Esophagus (tissue), 2 donors: ENCODE measurements around the gene STRIP2. TPM values are rescaled to one million over a fixed set of nuclear protein-coding genes. Genes with fewer than 3 reads are reported as not detected.
"Not testable (repeated sequence)": the region's sequence is repeated elsewhere in the genome, so short reads cannot be mapped to it uniquely, and the experiment has no call there.

ENCODE experiments used
- H3K27ac ChIP-seq, 2 donors: one replicate each; pipeline ENCODE4 v1.5.1; 2013; ENCODE audit warnings: low read depth in 2 of 2, mild to moderate bottlenecking in 2 of 2, inconsistent platforms in 1 of 2, low read length in 1 of 2, moderate library complexity in 1 of 2
- H3K27me3 ChIP-seq, 2 donors: one replicate each; pipeline ENCODE4 v1.6.1; 2013; ENCODE audit warnings: low read length in 2 of 2, control low read depth in 1 of 2, mild to moderate bottlenecking in 1 of 2; ENCODE audit not compliant: insufficient read depth in 2 of 2, control insufficient read depth in 1 of 2
- H3K36me3 ChIP-seq, 2 donors: one replicate each; pipeline ENCODE4 v1.6.1; 2013; ENCODE audit warnings: low read length in 1 of 2; ENCODE audit not compliant: control insufficient read depth in 2 of 2, insufficient read depth in 2 of 2
- H3K4me1 ChIP-seq, 2 donors: one replicate each; pipeline ENCODE4 v1.6.1; 2013; ENCODE audit warnings: low read length in 1 of 2; ENCODE audit not compliant: control insufficient read depth in 2 of 2, insufficient read depth in 2 of 2
- H3K4me3 ChIP-seq, 2 donors: one replicate each; pipeline ENCODE4 v1.5.1; 2013; ENCODE audit warnings: low read length in 2 of 2, mild to moderate bottlenecking in 2 of 2, low read depth in 1 of 2, moderate library complexity in 1 of 2
- H3K9me3 ChIP-seq, 2 donors: one replicate each; pipeline ENCODE4 v1.6.1; 2013; ENCODE audit warnings: mild to moderate bottlenecking in 2 of 2, low read depth in 1 of 2, low read length in 1 of 2, moderate library complexity in 1 of 2; ENCODE audit not compliant: control insufficient read depth in 2 of 2, insufficient read depth in 1 of 2
- WGBS, 2 donors: extraction: QIAGEN DNeasy Blood & Tissue Kit; methylation state at CpG; one replicate each; pipeline ENCODE4 v1.1.7; 2013; 5-methylcytosine and 5-hydroxymethylcytosine counted together
- polyA plus RNA-seq, 2 donors: library from polyadenylated mRNA; stranded (reverse); fragments of 200-250 nt; gene quantifications; one replicate each; pipeline ENCODE4 v1.2.3, GENCODE V29; 2013
- donor health status: healthy with polysubstance abuse.
- donor health status: Bipolar disorder and iron deficiency.

Gene STRIP2
- polyA plus RNA-seq, 2 donors, result 0.78 to 1.0 TPM

DNA sequence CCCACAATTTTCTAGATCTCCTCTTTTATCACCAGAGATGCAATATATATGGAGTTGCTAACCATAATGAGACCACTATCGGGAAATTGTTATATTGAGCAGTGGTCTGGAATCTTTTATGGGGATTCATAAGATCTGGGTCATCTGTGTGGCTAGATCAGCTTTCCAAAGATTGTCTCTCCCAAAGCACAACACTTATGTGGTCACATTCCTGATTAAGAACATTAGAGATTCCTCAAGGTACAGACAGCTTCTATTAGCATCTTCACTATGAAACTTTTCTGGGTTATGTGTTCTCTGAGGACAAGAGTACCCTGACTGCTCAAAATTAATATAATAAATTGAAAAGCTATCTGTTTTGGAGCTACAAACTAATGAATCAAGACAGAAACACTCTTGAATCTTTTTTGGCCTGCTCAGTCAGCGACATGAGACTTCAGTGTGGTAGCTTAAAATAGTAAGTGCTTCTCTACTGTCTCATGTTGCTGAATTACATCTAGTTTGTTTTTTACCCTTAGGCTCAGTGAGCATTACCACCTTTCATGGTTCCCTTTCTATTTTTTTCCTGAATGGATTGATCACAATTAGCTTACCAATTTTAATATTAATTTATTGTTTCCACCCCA is 42.6 kb upstream of the STRIP2 start:
- H3K27me3 ChIP-seq, result no peaks in the 10 kb centered on the region
- no peaks in the 10 kb centered on the region for H3K36me3 ChIP-seq
- 92 to 95% methylated on average over 2 of the region's 2 CpGs for WGBS, 2 donors
- H3K4me3 ChIP-seq, result no peak overlapping the region
- H3K9me3 ChIP-seq, result no peaks in the 10 kb centered on the region
- no peaks in the 10 kb centered on the region for H3K4me1 ChIP-seq
- no peak overlapping the region for H3K27ac ChIP-seq

DNA sequence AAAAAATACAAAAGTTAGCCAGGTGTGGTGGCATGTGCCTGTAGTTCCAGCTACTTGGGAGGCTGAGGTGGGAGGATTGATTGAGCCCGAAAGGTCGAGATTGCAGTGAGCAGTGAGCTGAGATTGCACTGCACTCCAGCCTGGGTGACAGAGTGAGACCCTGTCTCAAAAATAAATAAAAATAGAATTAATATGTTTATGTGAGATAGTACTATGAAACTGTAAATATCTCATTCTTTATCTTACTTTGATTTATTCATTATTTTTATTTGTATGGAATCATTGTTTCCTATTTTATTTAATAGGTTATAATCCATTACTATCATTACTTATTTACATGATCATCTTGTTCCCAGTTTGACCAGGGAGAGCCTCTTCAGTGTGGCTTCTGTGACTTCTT is 41.0 kb upstream of the STRIP2 start:
- Histone ChIP-seq H3K9me3 (no peaks in the 10 kb centered on the region), H3K36me3 (no peaks in the 10 kb centered on the region), H3K27me3 (no peaks in the 10 kb centered on the region), H3K4me1 (no peaks in the 10 kb centered on the region), H3K27ac (no peak overlapping the region), H3K4me3 (no peak overlapping the region)
- WGBS, 2 donors, result 97 to 98% methylated on average over 2 of the region's 2 CpGs

DNA sequence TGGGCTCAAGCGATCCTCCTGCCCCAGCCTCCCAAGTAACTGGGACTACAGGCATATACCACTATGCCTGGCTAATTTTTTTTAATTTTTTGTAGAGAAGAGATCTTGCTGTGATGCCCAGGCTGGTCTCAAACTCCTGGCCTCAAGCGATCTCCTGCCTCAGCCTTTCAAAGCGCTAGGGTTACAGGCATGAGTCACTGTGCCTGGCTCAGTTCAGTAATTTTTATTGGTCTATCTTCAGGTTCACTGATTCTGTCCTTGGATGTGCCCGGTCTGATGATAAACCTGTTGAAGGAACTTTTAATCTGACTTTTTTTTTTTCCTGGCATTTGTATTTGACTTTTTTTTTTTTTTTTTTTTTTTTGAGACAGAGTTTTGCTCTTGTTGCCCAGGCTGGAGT is 40.1 kb upstream of the STRIP2 start:
- 78 to 79% methylated on average over 4 of the region's 4 CpGs for WGBS, 2 donors
- Histone ChIP-seq H3K27me3 (no peaks in the 10 kb centered on the region), H3K27ac (no peak overlapping the region), H3K4me3 (no peak overlapping the region), H3K4me1 (no peaks in the 10 kb centered on the region), H3K36me3 (no peaks in the 10 kb centered on the region), H3K9me3 (no peaks in the 10 kb centered on the region)

DNA sequence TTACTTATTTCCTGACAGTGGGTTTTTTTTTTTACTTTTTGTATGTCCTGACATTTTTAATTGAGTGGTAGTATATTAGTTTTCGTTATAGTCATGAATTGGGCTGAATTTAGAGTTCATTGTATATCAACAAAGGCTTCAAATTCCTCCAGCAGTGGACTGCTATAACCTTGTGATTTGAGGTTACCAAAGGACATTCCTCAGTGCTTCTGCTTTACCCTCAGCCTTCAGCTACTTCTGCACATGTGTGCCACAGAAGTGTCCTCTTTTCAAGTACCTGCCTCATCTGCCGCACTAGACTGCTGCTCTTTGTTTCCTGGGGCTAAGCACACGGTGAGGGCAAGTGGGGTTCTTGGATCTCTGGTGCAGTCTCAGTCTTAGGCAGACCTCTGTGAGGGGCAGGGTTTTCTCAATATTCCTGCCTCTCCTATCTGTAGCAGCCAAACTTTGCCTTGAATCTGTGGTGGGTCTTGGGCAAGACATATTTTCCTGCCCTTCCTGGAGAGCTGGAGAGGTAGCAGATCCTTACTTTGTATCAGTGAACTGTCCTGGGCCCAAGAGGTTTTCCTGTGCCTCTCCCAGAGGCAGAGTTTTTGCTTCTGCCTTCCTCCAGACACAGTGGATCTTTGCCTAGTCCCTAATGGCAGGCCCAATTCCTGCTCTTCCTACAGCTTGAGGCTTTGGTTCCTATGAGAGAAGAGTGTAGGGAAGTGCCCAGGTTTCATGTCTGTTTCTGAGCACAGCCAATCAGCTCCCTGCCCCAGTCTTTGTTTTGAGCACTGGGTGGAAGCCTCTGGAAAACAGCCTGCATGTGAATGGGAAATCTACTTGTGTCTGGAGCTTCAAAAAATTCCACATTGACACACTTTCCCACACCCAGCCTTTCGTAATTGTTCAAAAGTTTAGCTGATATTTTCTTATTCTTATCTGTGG is 39.0 kb upstream of the STRIP2 start:
- Histone ChIP-seq H3K36me3 (peaks cover 0 to 3% of the 10 kb centered on the region in 2 donors), H3K4me1 (no peaks in the 10 kb centered on the region), H3K27ac (no peak overlapping the region), H3K27me3 (no peaks in the 10 kb centered on the region), H3K9me3 (no peaks in the 10 kb centered on the region), H3K4me3 (no peak overlapping the region)
- 84 to 91% methylated on average over 4 of the region's 4 CpGs for WGBS, 2 donors

DNA sequence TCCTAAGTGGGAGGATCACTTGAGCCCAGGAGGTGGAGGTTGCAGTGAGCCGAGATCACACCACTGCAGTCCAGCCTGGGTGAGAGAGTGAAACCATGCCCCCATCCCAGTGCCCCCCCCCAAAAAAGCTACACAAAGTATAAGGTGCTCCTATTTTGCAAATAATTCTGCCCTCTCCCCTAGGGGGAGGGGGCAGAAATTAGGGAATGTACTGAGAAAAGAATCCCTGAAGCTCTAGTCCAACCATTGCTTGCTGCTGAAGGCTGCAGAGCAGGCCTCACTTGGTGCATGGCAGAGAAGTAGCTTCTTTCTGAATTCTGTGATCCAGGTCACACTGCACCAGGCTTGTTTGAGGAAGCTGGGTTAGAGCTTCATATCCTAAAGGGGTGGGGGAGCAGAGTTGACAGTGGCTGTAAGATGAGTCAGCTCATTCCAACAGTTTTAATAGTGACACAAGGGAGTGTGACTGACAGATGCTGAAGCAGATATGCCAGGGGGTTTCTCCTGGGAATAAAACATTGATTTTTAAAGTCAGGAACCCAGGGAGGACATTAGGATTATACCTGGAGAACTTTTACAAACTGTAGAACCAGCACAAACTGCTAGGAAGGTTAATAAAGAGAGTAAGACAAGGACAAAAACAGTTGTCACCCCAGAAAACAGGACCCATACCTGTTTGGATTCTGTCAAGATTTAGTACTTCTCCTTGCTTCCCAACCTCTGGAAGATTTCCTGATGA is 32.8 kb upstream of the STRIP2 start:
- WGBS, 2 donors, result 94 to 96% methylated on average over 1 of the region's 1 CpG
- Histone ChIP-seq H3K4me1 (peaks cover 0 to 6% of the 10 kb centered on the region in 2 donors), H3K9me3 (no peaks in the 10 kb centered on the region), H3K27ac (no peak overlapping the region), H3K36me3 (peaks cover 2 to 4% of the 10 kb centered on the region in 2 donors), H3K4me3 (no peak overlapping the region), H3K27me3 (no peaks in the 10 kb centered on the region)

DNA sequence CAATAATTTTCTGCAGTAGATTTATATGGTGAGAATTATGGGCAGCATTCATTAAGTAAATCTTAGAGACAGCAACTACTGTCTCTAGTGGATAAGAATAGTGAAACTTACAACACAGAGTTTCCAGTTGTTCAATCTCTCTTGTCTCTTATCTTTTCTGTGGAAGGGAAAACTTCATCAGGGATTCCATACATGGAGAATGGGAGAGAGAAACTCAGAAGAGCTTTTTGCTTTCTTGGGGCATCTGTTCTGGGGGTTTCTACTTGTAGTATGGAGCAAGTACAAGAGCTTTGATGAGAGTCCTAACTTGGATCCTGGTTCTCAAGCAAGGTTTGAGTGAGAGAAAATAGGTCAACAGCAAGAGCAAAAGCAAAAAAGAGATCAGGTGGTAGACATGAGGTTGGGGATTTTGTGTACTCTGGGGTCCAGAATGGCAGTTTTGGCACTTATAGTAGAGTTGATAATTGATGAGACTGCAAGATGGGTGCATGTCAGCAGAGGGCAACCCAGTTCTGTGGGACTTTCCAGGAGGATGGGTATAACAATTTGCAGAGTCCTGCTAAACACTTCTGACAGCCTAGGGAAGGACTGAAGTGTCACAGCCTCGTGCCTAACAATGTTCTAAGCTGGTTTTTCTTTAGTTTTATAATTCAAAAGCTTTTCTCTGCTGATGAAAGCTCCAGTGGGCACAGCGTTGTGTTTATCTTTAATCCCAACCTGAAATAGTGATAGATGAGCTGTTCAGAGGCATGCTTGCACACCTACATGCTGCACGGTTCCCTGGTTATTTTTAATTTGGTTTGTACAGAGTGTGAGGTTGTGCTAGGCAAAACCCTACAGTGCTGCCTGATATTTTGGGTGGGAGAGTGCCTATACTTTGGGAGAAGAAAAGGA is 32.0 kb upstream of the STRIP2 start:
- 65 to 69% methylated on average over 3 of the region's 3 CpGs for whole genome bisulfite sequencing, 2 donors
- Histone ChIP-seq H3K27ac (no peak overlapping the region), H3K9me3 (no peaks in the 10 kb centered on the region), H3K4me1 (peaks cover 0 to 6% of the 10 kb centered on the region in 2 donors), H3K36me3 (peaks cover 3 to 4% of the 10 kb centered on the region in 2 donors), H3K4me3 (no peak overlapping the region), H3K27me3 (no peaks in the 10 kb centered on the region)

DNA sequence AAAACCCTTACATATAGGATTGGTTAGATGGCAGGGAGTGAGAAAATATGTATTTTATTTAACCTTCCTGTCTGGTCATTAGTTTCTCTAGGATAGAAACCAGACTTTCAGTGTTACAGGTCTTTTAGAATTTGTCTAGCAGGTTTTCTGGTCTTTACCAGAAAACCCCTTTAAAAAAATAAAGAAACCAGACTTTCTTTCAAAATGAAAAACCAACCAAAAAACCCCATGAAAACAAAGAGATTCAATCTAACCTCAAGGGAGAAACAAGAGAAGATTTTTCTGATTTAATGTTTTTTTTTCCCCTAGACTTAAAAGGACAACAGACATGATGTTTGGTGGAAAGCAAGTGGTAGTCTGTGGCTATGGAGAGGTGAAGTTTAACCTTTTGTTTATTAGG is 28.7 kb upstream of the STRIP2 start:
- Histone ChIP-seq H3K27me3 (no peaks in the 10 kb centered on the region), H3K4me3 (no peak overlapping the region), H3K4me1 (peaks cover 0 to 6% of the 10 kb centered on the region in 2 donors), H3K36me3 (peaks cover 0 to 3% of the 10 kb centered on the region in 2 donors), H3K9me3 (no peaks in the 10 kb centered on the region), H3K27ac (no peak overlapping the region)

DNA sequence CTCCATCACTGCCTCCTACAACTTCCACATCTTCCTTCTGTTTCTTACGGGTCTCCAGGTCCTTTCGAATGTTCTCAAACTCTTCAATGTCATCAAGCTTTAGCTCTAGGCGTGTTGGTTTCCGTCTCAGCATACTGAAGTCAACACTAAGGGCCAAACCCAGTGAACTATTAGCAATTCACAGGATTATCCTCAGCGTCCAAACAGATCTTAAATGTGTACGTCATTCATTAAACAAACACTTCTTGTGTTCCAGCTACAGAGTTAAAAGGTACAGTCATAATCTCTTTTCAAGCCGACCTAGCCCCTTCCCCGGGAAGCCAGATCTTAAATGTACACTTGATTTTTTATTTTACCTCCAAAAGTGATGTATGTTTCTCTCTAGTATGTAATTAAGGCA is 24.0 kb upstream of the STRIP2 start:
- 79 to 87% methylated on average over 8 of the region's 8 CpGs for WGBS, 2 donors
- not testable (repeated sequence) for H3K4me3 ChIP-seq, H3K4me1 ChIP-seq, H3K36me3 ChIP-seq, H3K27me3 ChIP-seq, H3K27ac ChIP-seq, H3K9me3 ChIP-seq

DNA sequence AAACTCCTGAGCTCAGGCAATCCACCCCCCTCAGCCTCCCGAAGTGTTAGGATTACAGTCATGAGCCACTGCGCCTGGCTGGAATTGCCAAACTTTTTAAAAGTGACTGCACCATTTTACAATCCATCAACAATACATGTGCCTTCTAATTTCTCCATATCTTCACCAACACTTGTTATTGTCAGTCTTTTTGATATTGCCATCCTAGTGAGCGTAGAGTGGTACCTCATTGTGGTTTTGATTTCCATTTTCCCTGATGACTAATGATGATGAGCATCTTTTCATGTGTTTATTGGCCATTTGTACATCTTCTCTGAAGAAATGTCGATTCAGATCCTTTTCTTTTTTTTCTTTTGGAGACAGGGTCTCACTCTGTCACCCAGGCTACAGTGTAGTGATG is 21.7 kb upstream of the STRIP2 start:
- no peaks in the 10 kb centered on the region for H3K4me1 ChIP-seq
- H3K36me3 ChIP-seq, result no peaks in the 10 kb centered on the region
- WGBS, 2 donors, result 98% methylated on average over 4 of the region's 4 CpGs

More for the DNA sequence above, 21.7 kb upstream of the STRIP2 start:
- Histone ChIP-seq H3K4me3 (no peak overlapping the region), H3K27me3 (no peaks in the 10 kb centered on the region), H3K9me3 (no peaks in the 10 kb centered on the region), H3K27ac (no peak overlapping the region)
